Vagina (tissue), 2 donors: ENCODE measurements around the gene DVL1. TPM values are rescaled to one million over a fixed set of nuclear protein-coding genes. Genes with fewer than 3 reads are reported as not detected.

ENCODE experiments used
- DNase-seq, 2 donors: peaks; one replicate each; pipeline ENCODE4 v3.0.0-alpha.2; 2017; ENCODE audit errors: extremely low spot score in 2 of 2
- H3K27ac ChIP-seq: fragments of 200-600 bp; sonication (generic); one replicate; pipeline ENCODE4 v1.5.1; 2019
- H3K27me3 ChIP-seq: fragments of 200-600 bp; sonication (generic); one replicate; pipeline ENCODE4 v1.5.1; 2019
- H3K36me3 ChIP-seq, 2 donors: fragments of 200-600 bp; sonication (generic); one replicate each; pipeline ENCODE4 v1.5.1; 2017 to 2019
- H3K4me1 ChIP-seq: fragments of 200-600 bp; sonication (generic); one replicate; pipeline ENCODE4 v1.5.1; 2019
- H3K4me3 ChIP-seq, 2 donors: fragments of 200-600 bp; sonication (generic); 1 replicate in 1 of 2; 2 replicates in 1 of 2; pipeline ENCODE4 v1.5.1; 2016 to 2019
- H3K9me3 ChIP-seq: fragments of 200-600 bp; sonication (generic); one replicate; pipeline ENCODE4 v1.5.1; 2019
- POLR2A ChIP-seq, 2 donors: fragments of 450-650 bp; IDR thresholded peaks; one replicate each; pipeline ENCODE4 v1.6.1; 2017; ENCODE audit warnings: antibody characterized with exemption in 2 of 2, mild to moderate bottlenecking in 2 of 2, moderate library complexity in 2 of 2
- POLR2AphosphoS5 ChIP-seq, 2 donors: sonication (generic); formaldehyde crosslinking; IDR thresholded peaks; one replicate each; pipeline ENCODE4 v1.9.0; 2017; ENCODE audit warnings: antibody characterized with exemption in 2 of 2, mild to moderate bottlenecking in 2 of 2, low read depth in 1 of 2; ENCODE audit not compliant: insufficient read depth in 1 of 2
- intact Hi-C: fragments of 100-400 bp; cut with DNase I; formaldehyde crosslinking; loops from one replicate; pipeline ENCODE4 v1.15.1; 2023
- total RNA-seq: library from RNA; depleted of rRNA; stranded (reverse); fragments of >200 nt; gene quantifications from one replicate; pipeline ENCODE4 v1.2.3, GENCODE V29; 2016
- TF ChIP-seq, protein P1 (sequence below), 3 experiments: fragments of 450-650 bp in 2 of 3; fragments of 200-600 bp in 1 of 3; sonication (generic) in 1 of 3; IDR thresholded peaks; one replicate each; pipeline ENCODE4 v1.5.1; 2017 to 2019; ENCODE audit warnings: antibody characterized with exemption in 3 of 3, mild to moderate bottlenecking in 2 of 3, moderate library complexity in 2 of 3

DVL1 gene
- total RNA-seq, 1 donor from 2014 or later = 72.4 TPM

DNA sequence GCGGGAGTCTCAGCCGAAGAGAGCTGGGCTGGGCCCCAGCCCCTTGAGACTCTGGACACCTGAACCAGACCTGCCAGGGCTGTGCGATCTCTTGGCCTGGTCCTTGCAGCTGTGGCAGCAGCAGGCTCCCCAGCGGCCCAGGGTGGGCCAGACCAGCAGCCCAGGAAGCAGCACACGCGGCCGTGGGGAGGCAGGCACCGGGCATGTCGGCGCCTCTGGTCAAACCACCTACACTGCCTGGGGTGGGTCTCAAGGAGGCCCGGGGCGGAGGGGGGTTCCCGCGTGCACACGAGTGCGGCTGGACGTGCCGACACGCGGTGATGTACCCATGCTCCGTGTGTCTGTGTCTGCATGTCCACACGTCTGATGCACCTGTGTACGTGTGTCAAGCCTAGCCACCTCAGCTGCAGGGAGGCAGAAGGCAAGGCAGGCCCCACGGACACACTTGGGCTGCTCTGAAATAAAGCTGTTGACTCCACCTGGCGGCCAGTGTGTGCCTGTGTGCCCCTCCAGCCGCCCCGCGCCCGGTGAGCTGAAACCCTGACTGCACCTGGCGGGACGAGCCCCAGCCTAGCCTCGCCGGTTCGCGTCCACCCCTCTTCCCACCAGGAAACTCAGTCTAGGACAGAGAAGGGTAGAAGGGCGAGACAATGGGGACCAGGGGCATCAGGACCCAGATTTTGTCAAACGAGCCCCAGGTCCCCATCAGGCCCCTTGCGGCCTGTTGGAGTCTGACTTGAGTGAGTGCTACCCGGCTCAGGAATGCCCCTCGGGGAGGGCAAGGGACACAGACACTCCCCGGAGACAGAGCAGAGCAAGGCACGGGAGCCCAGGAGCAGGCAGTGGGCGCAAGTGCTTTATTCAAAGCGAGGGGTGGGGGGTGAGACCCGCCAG, 57.4 kb downstream of the DVL1 start:
- no peak overlapping the region for H3K4me3 ChIP-seq
- TF ChIP-seq POLR2AphosphoS5 (IDR thresholded peaks at IDR 0.05; ENCODE audit: insufficient read depth in 1 of 2, low read depth in 1 of 2) = no peak
- no peak for TF ChIP-seq POLR2A (IDR thresholded peaks at IDR 0.05)
- TF ChIP-seq, protein P1, sequence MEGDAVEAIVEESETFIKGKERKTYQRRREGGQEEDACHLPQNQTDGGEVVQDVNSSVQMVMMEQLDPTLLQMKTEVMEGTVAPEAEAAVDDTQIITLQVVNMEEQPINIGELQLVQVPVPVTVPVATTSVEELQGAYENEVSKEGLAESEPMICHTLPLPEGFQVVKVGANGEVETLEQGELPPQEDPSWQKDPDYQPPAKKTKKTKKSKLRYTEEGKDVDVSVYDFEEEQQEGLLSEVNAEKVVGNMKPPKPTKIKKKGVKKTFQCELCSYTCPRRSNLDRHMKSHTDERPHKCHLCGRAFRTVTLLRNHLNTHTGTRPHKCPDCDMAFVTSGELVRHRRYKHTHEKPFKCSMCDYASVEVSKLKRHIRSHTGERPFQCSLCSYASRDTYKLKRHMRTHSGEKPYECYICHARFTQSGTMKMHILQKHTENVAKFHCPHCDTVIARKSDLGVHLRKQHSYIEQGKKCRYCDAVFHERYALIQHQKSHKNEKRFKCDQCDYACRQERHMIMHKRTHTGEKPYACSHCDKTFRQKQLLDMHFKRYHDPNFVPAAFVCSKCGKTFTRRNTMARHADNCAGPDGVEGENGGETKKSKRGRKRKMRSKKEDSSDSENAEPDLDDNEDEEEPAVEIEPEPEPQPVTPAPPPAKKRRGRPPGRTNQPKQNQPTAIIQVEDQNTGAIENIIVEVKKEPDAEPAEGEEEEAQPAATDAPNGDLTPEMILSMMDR (IDR thresholded peaks at IDR 0.05) = peak in 2 of 3 experiments; percentile 48 to 67
- peaks cover 0 to 9% of the 10 kb centered on the region in 2 donors for H3K36me3 ChIP-seq
- H3K27ac ChIP-seq = no peak overlapping the region
- H3K9me3 ChIP-seq = no peaks in the 10 kb centered on the region
- H3K4me1 ChIP-seq = peaks cover 15% of the 10 kb centered on the region
- no peaks in the 10 kb centered on the region for H3K27me3 ChIP-seq
- no peak for DNase-seq
- intact Hi-C loops = loop anchor here (5.0 kb wide), 1 partner anchor 169 kb away; no protein-coding TSS in a partner anchor

DNA sequence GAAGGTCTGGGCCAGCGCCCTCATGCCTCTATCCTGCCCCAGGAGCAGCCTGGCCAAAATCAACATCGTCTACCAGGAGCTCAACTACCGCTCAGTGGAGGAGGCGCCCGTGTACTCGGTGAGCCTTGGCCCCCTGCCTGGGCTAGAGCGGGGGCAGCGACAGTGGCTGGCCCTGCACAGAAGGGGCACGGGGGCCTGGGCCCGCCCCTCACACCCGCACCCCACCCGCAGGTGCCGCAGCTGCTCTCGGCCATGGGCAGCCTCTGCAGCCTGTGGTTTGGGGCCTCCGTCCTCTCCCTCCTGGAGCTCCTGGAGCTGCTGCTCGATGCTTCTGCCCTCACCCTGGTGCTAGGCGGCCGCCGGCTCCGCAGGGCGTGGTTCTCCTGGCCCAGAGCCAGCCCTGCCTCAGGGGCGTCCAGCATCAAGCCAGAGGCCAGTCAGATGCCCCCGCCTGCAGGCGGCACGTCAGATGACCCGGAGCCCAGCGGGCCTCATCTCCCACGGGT, 58.1 kb downstream of the DVL1 start:
- Histone ChIP-seq H3K9me3 (no peaks in the 10 kb centered on the region), H3K36me3 (peaks cover 0 to 3% of the 10 kb centered on the region in 2 donors), H3K4me1 (peaks cover 15% of the 10 kb centered on the region), H3K27ac (no peak overlapping the region), H3K4me3 (no peak overlapping the region), H3K27me3 (no peaks in the 10 kb centered on the region)
- DNase-seq = no peak
- intact Hi-C loops = loop anchor here (5.0 kb wide), 1 partner anchor 169 kb away; no protein-coding TSS in a partner anchor
- TF ChIP-seq, protein P1 (IDR thresholded peaks at IDR 0.05) = no peak
- TF ChIP-seq POLR2A (IDR thresholded peaks at IDR 0.05) (no peak), POLR2AphosphoS5 (IDR thresholded peaks at IDR 0.05; ENCODE audit: insufficient read depth in 1 of 2, low read depth in 1 of 2) (no peak)

DNA sequence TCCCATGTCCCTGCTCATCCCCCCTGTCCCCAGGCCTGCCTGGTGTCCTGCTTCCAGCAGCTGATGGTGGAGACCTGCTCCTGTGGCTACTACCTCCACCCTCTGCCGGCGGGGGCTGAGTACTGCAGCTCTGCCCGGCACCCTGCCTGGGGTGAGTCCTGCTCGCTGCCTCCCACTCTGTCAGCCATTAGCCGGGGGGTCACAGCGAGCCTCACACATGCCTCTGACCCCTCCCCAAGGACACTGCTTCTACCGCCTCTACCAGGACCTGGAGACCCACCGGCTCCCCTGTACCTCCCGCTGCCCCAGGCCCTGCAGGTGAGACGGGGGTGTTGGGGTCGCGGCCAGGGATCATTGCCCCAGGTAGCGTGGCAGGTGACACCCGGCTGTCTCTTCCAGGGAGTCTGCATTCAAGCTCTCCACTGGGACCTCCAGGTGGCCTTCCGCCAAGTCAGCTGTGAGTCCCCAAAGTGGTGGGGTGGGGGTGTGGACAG, 58.9 kb downstream of the DVL1 start:
- no peak for DNase-seq
- TF ChIP-seq POLR2A (IDR thresholded peaks at IDR 0.05) = no peak
- TF ChIP-seq, protein P1 (IDR thresholded peaks at IDR 0.05) = peak; percentile 29 to 50 (median 32)
- no peak overlapping the region for H3K27ac ChIP-seq
- no peaks in the 10 kb centered on the region for H3K36me3 ChIP-seq
- H3K9me3 ChIP-seq = no peaks in the 10 kb centered on the region
- no peak overlapping the region for H3K4me3 ChIP-seq
- intact Hi-C loops = loop anchor here (5.0 kb wide), 1 partner anchor 168 kb away; no protein-coding TSS in a partner anchor
- no peaks in the 10 kb centered on the region for H3K27me3 ChIP-seq
- H3K4me1 ChIP-seq = peaks cover 15% of the 10 kb centered on the region

DNA sequence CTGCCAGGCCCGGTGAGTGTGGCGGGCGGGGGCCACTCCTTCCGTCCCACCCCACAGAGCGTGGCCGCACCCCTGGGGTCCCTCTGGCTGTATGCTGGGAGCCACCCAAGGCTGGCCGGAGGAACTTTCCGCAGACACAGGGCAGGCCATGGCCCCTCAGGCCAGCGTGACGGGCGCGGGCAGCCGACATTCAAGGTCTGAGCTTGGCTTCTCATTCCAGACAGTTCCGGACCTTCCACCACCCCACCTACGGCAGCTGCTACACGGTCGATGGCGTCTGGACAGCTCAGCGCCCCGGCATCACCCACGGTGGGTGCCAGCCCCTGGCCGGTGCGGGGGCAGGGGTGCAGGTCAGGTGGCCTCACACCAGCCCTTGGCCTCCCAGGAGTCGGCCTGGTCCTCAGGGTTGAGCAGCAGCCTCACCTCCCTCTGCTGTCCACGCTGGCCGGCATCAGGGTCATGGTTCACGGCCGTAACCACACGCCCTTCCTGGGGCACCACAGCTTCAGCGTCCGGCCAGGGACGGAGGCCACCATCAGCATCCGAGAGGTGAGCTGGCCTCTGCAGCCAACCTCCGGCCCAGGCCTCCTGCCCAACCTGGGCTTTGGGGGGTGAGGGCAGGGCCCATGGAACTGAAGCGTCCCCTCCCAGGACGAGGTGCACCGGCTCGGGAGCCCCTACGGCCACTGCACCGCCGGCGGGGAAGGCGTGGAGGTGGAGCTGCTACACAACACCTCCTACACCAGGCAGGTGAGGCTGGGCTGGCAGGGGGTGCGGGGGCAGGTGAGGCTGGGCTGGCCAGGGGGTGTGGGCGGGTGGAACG, 61.7 kb downstream of the DVL1 start:
- H3K4me3 ChIP-seq = no peak overlapping the region
- H3K27ac ChIP-seq = no peak overlapping the region
- H3K9me3 ChIP-seq = no peaks in the 10 kb centered on the region
- DNase-seq = no peak
- H3K27me3 ChIP-seq = no peaks in the 10 kb centered on the region
- no peaks in the 10 kb centered on the region for H3K36me3 ChIP-seq
- intact Hi-C loops = no loop called here
- TF ChIP-seq POLR2A (IDR thresholded peaks at IDR 0.05) (no peak), POLR2AphosphoS5 (IDR thresholded peaks at IDR 0.05; ENCODE audit: insufficient read depth in 1 of 2, low read depth in 1 of 2) (no peak)
- TF ChIP-seq, protein P1 (IDR thresholded peaks at IDR 0.05) = no peak
- H3K4me1 ChIP-seq = peaks cover 15% of the 10 kb centered on the region
